ENCODE measurements around the gene IFT88. TPM values are rescaled to one million over a fixed set of nuclear protein-coding genes. Genes with fewer than 3 reads are reported as not detected.

Gene IFT88
- total RNA-seq, 1 experiment from 2014 or later, result 12.1 TPM

DNA sequence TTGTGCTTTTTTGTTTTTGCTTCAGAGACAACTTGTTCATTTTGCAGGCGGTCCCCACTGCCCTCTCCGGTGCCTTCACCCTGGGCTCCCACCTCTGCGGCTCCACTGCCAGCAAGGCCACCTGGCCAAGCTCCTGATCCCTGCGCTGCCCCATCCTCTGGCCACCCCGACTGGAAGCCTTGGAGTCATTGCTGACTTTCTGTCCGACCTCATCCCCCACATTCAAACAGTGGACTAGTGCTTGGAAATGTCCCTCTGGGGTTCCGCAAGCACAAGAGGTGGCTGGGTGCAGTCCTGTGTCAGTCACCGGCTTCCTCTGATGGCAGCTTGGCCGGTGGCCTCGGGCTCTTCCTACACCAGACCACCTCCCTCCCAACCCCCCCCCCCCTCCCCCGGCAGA lies 153.5 kb downstream of the IFT88 start:
- H3K9me3 Mint-ChIP-seq (ENCODE audit: unreplicated experiment), result no peaks in the 10 kb centered on the region
- POLR2A ChIA-PET, result no interaction called here
- Histone ChIP-seq H3K9me3 (no peaks in the 10 kb centered on the region), H3K4me3 (ENCODE audit: low read depth, low read length) (no peak overlapping the region), H3K36me3 (ENCODE audit: control insufficient read depth, insufficient read depth, low read length) (no peaks in the 10 kb centered on the region), H3K4me1 (peaks cover 8% of the 10 kb centered on the region; the same call in 1 of the 2 replicates), H3K27me3 (replicated peaks; ENCODE audit: control insufficient read depth, insufficient read depth, low read length) (no peaks in the 10 kb centered on the region)
- intact Hi-C loops (cut with micrococcal nuclease; ENCODE audit: unreplicated experiment), result no loop called here
- no peak for DNase-seq
- BruUV-seq (replicated peaks), result no TSS peak
- TF ChIP-seq, protein P1, sequence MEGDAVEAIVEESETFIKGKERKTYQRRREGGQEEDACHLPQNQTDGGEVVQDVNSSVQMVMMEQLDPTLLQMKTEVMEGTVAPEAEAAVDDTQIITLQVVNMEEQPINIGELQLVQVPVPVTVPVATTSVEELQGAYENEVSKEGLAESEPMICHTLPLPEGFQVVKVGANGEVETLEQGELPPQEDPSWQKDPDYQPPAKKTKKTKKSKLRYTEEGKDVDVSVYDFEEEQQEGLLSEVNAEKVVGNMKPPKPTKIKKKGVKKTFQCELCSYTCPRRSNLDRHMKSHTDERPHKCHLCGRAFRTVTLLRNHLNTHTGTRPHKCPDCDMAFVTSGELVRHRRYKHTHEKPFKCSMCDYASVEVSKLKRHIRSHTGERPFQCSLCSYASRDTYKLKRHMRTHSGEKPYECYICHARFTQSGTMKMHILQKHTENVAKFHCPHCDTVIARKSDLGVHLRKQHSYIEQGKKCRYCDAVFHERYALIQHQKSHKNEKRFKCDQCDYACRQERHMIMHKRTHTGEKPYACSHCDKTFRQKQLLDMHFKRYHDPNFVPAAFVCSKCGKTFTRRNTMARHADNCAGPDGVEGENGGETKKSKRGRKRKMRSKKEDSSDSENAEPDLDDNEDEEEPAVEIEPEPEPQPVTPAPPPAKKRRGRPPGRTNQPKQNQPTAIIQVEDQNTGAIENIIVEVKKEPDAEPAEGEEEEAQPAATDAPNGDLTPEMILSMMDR (IDR thresholded peaks at IDR 0.05; ENCODE audit: insufficient read depth in 1 of 2, low read depth in 1 of 2, low read length in 1 of 2, severe bottlenecking in 1 of 2, unreplicated experiment in 1 of 2), result no peak
- no peaks in the 10 kb centered on the region for H3K36me3 Mint-ChIP-seq (ENCODE audit: insufficient read depth, unreplicated experiment)
- H3K27me3 Mint-ChIP-seq (ENCODE audit: insufficient read depth, unreplicated experiment), result no peaks in the 10 kb centered on the region
- CTCF ChIA-PET, result no interaction called here
- H3K4me1 Mint-ChIP-seq (ENCODE audit: low read depth, unreplicated experiment), result no peaks in the 10 kb centered on the region
- H3K4me3 Mint-ChIP-seq (ENCODE audit: unreplicated experiment), result no peak overlapping the region
- no peak overlapping the region for H3K27ac Mint-ChIP-seq (ENCODE audit: unreplicated experiment)

DNA sequence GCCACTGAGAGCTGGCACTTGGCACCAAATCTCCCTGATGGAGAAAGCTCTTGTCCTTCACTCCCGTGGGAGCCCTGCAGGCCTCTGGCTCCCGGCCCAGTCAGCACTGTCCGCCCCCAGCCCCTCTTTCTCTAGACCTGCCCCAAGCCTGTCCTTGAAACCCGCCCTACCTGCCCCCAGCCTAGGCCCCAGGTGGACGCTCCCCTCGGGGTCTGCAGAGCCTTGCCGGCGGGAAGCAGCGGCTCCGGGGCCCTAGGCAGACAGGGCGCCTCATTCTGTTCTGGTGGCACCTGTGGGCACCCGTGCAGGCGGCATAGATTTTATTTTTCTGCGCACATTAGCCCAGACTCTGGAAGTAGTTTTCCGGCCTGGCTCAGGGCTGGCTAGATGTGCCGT lies 154.1 kb downstream of the IFT88 start:
- Histone ChIP-seq H3K27me3 (replicated peaks; ENCODE audit: control insufficient read depth, insufficient read depth, low read length) (no peaks in the 10 kb centered on the region), H3K9me3 (no peaks in the 10 kb centered on the region), H3K4me1 (peaks cover 8% of the 10 kb centered on the region; the same call in 1 of the 2 replicates), H3K36me3 (ENCODE audit: control insufficient read depth, insufficient read depth, low read length) (no peaks in the 10 kb centered on the region), H3K4me3 (ENCODE audit: low read depth, low read length) (no peak overlapping the region)
- CTCF ChIA-PET, result no interaction called here
- POLR2A ChIA-PET, result no interaction called here
- no TSS peak for BruUV-seq (replicated peaks)
- TF ChIP-seq, protein P1 (IDR thresholded peaks at IDR 0.05; ENCODE audit: insufficient read depth in 1 of 2, low read depth in 1 of 2, low read length in 1 of 2, severe bottlenecking in 1 of 2, unreplicated experiment in 1 of 2), result no peak
- no peak overlapping the region for H3K27ac Mint-ChIP-seq (ENCODE audit: unreplicated experiment)
- H3K4me3 Mint-ChIP-seq (ENCODE audit: unreplicated experiment), result no peak overlapping the region
- H3K27me3 Mint-ChIP-seq (ENCODE audit: insufficient read depth, unreplicated experiment), result no peaks in the 10 kb centered on the region
- H3K4me1 Mint-ChIP-seq (ENCODE audit: low read depth, unreplicated experiment), result no peaks in the 10 kb centered on the region
- H3K36me3 Mint-ChIP-seq (ENCODE audit: insufficient read depth, unreplicated experiment), result no peaks in the 10 kb centered on the region
- no peaks in the 10 kb centered on the region for H3K9me3 Mint-ChIP-seq (ENCODE audit: unreplicated experiment)
- intact Hi-C loops (cut with micrococcal nuclease; ENCODE audit: unreplicated experiment), result no loop called here
- DNase-seq, result no peak

DNA sequence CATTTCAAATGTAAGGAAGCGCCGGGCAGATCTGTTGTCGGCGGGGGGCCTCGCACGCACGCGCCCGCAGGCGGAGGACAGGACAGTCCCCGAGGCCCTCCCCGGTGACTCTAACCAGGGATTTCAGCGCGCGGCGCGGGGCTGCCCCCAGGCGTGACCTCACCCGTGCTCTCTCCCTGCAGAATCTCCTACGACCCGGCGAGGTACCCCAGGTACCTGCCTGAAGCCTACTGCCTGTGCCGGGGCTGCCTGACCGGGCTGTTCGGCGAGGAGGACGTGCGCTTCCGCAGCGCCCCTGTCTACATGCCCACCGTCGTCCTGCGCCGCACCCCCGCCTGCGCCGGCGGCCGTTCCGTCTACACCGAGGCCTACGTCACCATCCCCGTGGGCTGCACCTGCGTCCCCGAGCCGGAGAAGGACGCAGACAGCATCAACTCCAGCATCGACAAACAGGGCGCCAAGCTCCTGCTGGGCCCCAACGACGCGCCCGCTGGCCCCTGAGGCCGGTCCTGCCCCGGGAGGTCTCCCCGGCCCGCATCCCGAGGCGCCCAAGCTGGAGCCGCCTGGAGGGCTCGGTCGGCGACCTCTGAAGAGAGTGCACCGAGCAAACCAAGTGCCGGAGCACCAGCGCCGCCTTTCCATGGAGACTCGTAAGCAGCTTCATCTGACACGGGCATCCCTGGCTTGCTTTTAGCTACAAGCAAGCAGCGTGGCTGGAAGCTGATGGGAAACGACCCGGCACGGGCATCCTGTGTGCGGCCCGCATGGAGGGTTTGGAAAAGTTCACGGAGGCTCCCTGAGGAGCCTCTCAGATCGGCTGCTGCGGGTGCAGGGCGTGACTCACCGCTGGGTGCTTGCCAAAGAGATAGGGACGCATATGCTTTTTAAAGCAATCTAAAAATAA lies 154.7 kb downstream of the IFT88 start:
- H3K36me3 ChIP-seq (ENCODE audit: control insufficient read depth, insufficient read depth, low read length), result no peaks in the 10 kb centered on the region
- no peak for DNase-seq
- no peaks in the 10 kb centered on the region for H3K9me3 ChIP-seq
- ChIA-PET CTCF (no interaction called here), POLR2A (no interaction called here)
- H3K27me3 Mint-ChIP-seq (ENCODE audit: insufficient read depth, unreplicated experiment), result no peaks in the 10 kb centered on the region
- H3K27ac Mint-ChIP-seq (ENCODE audit: unreplicated experiment), result no peak overlapping the region
- H3K4me1 ChIP-seq, result peaks cover 8% of the 10 kb centered on the region; the same call in 1 of the 2 replicates
- no peak overlapping the region for H3K4me3 Mint-ChIP-seq (ENCODE audit: unreplicated experiment)
- no TSS peak for BruUV-seq (replicated peaks)
- intact Hi-C loops (cut with micrococcal nuclease; ENCODE audit: unreplicated experiment), result no loop called here
- no peaks in the 10 kb centered on the region for H3K27me3 ChIP-seq (replicated peaks; ENCODE audit: control insufficient read depth, insufficient read depth, low read length)
- H3K36me3 Mint-ChIP-seq (ENCODE audit: insufficient read depth, unreplicated experiment), result no peaks in the 10 kb centered on the region
- H3K4me3 ChIP-seq (ENCODE audit: low read depth, low read length), result no peak overlapping the region
- no peaks in the 10 kb centered on the region for H3K9me3 Mint-ChIP-seq (ENCODE audit: unreplicated experiment)
- TF ChIP-seq, protein P1 (IDR thresholded peaks at IDR 0.05; ENCODE audit: insufficient read depth in 1 of 2, low read depth in 1 of 2, low read length in 1 of 2, severe bottlenecking in 1 of 2, unreplicated experiment in 1 of 2), result no peak
- no peaks in the 10 kb centered on the region for H3K4me1 Mint-ChIP-seq (ENCODE audit: low read depth, unreplicated experiment)

Data from Caco-2 (cell line).